Measurements from ENCODE around the gene FLT4. TPM values are rescaled to one million over a fixed set of nuclear protein-coding genes. Genes with fewer than 3 reads are reported as not detected.

The FLT4 gene
- total and polyA plus RNA-seq, 2 of the 13 experiments (the other 11 are each of a cell fraction or from before 2014, with no cell fraction given): not detected

DNA sequence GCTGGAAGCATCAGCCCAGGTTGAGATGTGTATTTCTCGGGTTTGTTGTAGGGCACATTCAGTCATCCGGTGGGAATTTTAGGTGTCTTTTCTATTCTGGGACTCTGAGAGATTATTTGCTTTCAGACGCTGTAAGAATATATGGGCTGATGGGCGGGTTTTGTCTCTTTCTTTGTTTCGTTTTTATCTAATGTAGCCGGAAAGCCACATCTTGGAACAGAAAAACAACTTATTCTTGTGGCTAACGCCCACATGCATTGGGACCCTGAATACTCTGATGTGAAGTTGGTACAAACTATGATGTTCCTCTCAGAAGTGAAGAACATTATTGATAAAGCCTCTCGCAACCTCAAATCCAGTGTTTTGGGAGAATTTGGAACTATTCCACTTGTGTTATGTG lies 80.5 kb downstream of the FLT4 start (continued):
- TF ChIP-seq GABPA (IDR thresholded peaks at IDR 0.05; ENCODE audit: low read depth, low read length): no peak
- TF ChIP-seq GABPA (CRISPR knock-in tag; IDR thresholded peaks at IDR 0.05; ENCODE audit: low read depth): no peak

- Histone ChIP-seq H3K9ac (ENCODE audit: insufficient read depth, low read depth, low read length) (no peak overlapping the region), H3K4me3 (replicated peaks in 1 of 3; ENCODE audit: insufficient read depth in 1 of 3, low read depth in 2 of 3, low read length in 3 of 3) (no peak overlapping the region), H2AFZ (ENCODE audit: low read length) (no peak overlapping the region), H4K20me1 (ENCODE audit: insufficient read depth, low read length) (peaks cover 3% of the 10 kb centered on the region; the same call in 1 of the 2 replicates), H3K27ac (ENCODE audit: extremely low read length, insufficient read depth, low read length) (no peak overlapping the region), H3K9me3 (ENCODE audit: low read length) (no peaks in the 10 kb centered on the region), H3K4me1 (ENCODE audit: insufficient read depth, low read length) (no peaks in the 10 kb centered on the region), H3K27me3 (ENCODE audit: control insufficient read depth in 1 of 2, insufficient read depth in 2 of 2, low read length in 2 of 2) (no peaks in the 10 kb centered on the region), H3K4me2 (ENCODE audit: low read depth, low read length) (no peak overlapping the region), H3K79me2 (ENCODE audit: insufficient read depth, low read length) (peaks cover 9% of the 10 kb centered on the region), H3K36me3 (replicated peaks in 1 of 2; ENCODE audit: control insufficient read depth in 1 of 2, insufficient read depth in 2 of 2, low read length in 2 of 2) (peaks cover 8 to 56% of the 10 kb centered on the region in 2 experiments)
- FAIRE-seq (no peak), DNase-seq (ENCODE audit: low spot score) (no peak), ATAC-seq (no peak)
- intact Hi-C loops (cut with micrococcal nuclease; ENCODE audit: unreplicated experiment): no loop called here
- ChIA-PET CTCF (ENCODE audit: low intra/inter-chr PET ratio, low total read pairs) (no interaction called here), POLR2A (no interaction called here)
- TF ChIP-seq RFXANK (CRISPR knock-in tag; IDR thresholded peaks at IDR 0.05) (no peak), ZNF253 (CRISPR knock-in tag; IDR thresholded peaks at IDR 0.05; ENCODE audit: borderline replicate concordance) (no peak), CREM (IDR thresholded peaks at IDR 0.05) (no peak), CREM (CRISPR knock-in tag; IDR thresholded peaks at IDR 0.05) (no peak), ZNF232 (CRISPR knock-in tag; IDR thresholded peaks at IDR 0.05; ENCODE audit: borderline replicate concordance) (no peak), TRIM24 (CRISPR knock-in tag; IDR thresholded peaks at IDR 0.05) (no peak), MAF1 (CRISPR knock-in tag; IDR thresholded peaks at IDR 0.05; ENCODE audit: borderline replicate concordance) (no peak)
- WGBS (ENCODE audit: low lambda C conversion rate): 95% methylated on average over 3 of the region's 3 CpGs
- in situ Hi-C loops (cut with HindIII; ENCODE audit: extremely low pct_ligation_motif_present, low pct_unique_long_range_greater_than_20kb): no loop called here
- no TSS peak for BruUV-seq (replicated peaks)
Observed at GRCh38 chr5:180563994-180564393, 85.4 kb downstream of the FLT4 start.

DNA sequence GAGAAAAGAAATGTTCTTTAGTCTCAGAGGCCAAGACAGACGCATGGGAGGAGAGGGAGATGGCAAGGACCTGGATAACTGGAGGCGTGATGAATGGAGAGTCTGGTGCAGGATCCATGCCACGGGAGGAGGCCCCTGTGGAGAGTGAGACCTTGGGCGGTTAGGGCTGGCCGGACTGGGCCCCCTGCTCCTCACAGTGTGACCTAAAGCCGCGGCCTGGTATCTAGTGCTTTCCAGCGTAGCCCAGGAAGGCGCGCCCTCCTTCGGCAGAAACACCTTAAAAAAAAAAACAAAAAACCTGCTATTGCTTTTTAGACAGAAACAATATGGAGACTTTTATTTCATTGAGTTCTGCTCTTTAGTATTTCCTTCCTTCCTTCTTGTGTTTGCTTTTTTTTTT lies 91.2 kb downstream of the FLT4 start:
- H3K9ac ChIP-seq (ENCODE audit: insufficient read depth, low read depth, low read length): no peak overlapping the region
- peaks cover 3% of the 10 kb centered on the region; the same call in 1 of the 2 replicates for H4K20me1 ChIP-seq (ENCODE audit: insufficient read depth, low read length)
- intact Hi-C loops (cut with micrococcal nuclease; ENCODE audit: unreplicated experiment) (no loop called here), in situ Hi-C loops (cut with HindIII; ENCODE audit: extremely low pct_ligation_motif_present, low pct_unique_long_range_greater_than_20kb) (no loop called here)
- POLR2A ChIA-PET: no interaction called here
- no peak overlapping the region for H3K4me3 ChIP-seq (replicated peaks in 1 of 3; ENCODE audit: insufficient read depth in 1 of 3, low read depth in 2 of 3, low read length in 3 of 3)
- H3K4me2 ChIP-seq (ENCODE audit: low read depth, low read length): no peak overlapping the region
- no peaks in the 10 kb centered on the region for H3K27me3 ChIP-seq (ENCODE audit: control insufficient read depth in 1 of 2, insufficient read depth in 2 of 2, low read length in 2 of 2)
- CTCF ChIA-PET (ENCODE audit: low intra/inter-chr PET ratio, low total read pairs): no interaction called here
- H3K36me3 ChIP-seq (replicated peaks in 1 of 2; ENCODE audit: control insufficient read depth in 1 of 2, insufficient read depth in 2 of 2, low read length in 2 of 2): peaks cover 8 to 45% of the 10 kb centered on the region in 2 experiments
- FAIRE-seq: no peak
- no peaks in the 10 kb centered on the region for H3K9me3 ChIP-seq (ENCODE audit: low read length)
- WGBS (ENCODE audit: low lambda C conversion rate): over 99% methylated on average over 11 of the region's 11 CpGs
- no peak for DNase-seq (ENCODE audit: low spot score)
- no peaks in the 10 kb centered on the region for H3K4me1 ChIP-seq (ENCODE audit: insufficient read depth, low read length)
- H3K79me2 ChIP-seq (ENCODE audit: insufficient read depth, low read length): peaks cover 11% of the 10 kb centered on the region
- no peak overlapping the region for H2AFZ ChIP-seq (ENCODE audit: low read length)
- no peak for ATAC-seq
- BruUV-seq (replicated peaks): no TSS peak
- no peak overlapping the region for H3K27ac ChIP-seq (ENCODE audit: extremely low read length, insufficient read depth, low read length)
- TF ChIP-seq, protein P1, sequence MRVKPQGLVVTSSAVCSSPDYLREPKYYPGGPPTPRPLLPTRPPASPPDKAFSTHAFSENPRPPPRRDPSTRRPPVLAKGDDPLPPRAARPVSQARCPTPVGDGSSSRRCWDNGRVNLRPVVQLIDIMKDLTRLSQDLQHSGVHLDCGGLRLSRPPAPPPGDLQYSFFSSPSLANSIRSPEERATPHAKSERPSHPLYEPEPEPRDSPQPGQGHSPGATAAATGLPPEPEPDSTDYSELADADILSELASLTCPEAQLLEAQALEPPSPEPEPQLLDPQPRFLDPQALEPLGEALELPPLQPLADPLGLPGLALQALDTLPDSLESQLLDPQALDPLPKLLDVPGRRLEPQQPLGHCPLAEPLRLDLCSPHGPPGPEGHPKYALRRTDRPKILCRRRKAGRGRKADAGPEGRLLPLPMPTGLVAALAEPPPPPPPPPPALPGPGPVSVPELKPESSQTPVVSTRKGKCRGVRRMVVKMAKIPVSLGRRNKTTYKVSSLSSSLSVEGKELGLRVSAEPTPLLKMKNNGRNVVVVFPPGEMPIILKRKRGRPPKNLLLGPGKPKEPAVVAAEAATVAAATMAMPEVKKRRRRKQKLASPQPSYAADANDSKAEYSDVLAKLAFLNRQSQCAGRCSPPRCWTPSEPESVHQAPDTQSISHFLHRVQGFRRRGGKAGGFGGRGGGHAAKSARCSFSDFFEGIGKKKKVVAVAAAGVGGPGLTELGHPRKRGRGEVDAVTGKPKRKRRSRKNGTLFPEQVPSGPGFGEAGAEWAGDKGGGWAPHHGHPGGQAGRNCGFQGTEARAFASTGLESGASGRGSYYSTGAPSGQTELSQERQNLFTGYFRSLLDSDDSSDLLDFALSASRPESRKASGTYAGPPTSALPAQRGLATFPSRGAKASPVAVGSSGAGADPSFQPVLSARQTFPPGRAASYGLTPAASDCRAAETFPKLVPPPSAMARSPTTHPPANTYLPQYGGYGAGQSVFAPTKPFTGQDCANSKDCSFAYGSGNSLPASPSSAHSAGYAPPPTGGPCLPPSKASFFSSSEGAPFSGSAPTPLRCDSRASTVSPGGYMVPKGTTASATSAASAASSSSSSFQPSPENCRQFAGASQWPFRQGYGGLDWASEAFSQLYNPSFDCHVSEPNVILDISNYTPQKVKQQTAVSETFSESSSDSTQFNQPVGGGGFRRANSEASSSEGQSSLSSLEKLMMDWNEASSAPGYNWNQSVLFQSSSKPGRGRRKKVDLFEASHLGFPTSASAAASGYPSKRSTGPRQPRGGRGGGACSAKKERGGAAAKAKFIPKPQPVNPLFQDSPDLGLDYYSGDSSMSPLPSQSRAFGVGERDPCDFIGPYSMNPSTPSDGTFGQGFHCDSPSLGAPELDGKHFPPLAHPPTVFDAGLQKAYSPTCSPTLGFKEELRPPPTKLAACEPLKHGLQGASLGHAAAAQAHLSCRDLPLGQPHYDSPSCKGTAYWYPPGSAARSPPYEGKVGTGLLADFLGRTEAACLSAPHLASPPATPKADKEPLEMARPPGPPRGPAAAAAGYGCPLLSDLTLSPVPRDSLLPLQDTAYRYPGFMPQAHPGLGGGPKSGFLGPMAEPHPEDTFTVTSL (CRISPR knock-in tag; IDR thresholded peaks at IDR 0.05; ENCODE audit: borderline replicate concordance): no peak
- no peak for TF ChIP-seq ZNF740 (CRISPR knock-in tag; IDR thresholded peaks at IDR 0.05)
- no peak for TF ChIP-seq MAFG (CRISPR knock-in tag; IDR thresholded peaks at IDR 0.05)
- no peak for TF ChIP-seq ZNF329 (CRISPR knock-in tag; IDR thresholded peaks at IDR 0.05; ENCODE audit: low read depth)
- no peak for TF ChIP-seq ZNF232 (CRISPR knock-in tag; IDR thresholded peaks at IDR 0.05; ENCODE audit: borderline replicate concordance)
- TF ChIP-seq MED13 (CRISPR knock-in tag; IDR thresholded peaks at IDR 0.05): no peak
